Activated naive CD4-positive, alpha-beta T cell treated with anti-CD3 and anti-CD28 coated beads, Interleukin-2, amount 50 U/mL, for 16 hours (primary cell): Measurements from ENCODE around the gene PTOV1.

Source experiments
- DNase-seq: peaks from one replicate; pipeline ENCODE4 v3.0.0-alpha.2; 2020

PTOV1 gene

GRCh38 chr19:49877020-49877878 lies 26.3 kb downstream of the PTOV1 start, which contains the start of the genes AKT1S1 and TBC1D17:
AKT1S1 (minus strand) TSS chr19:49877355; CDS start chr19:49873295, 4,060 bp downstream.
TBC1D17 (plus strand) TSS chr19:49877702; CDS start chr19:49877724, 22 bp downstream.
- peak; percentile 96 for DNase-seq

GRCh38 chr19:49877879-49878743 lies 27.2 kb downstream of the PTOV1 start:
- DNase-seq, result peak; percentile 99

GRCh38 chr19:49878744-49879070 lies 27.7 kb downstream of the PTOV1 start:
- DNase-seq, result no peak

GRCh38 chr19:49879243-49879963 lies 28.4 kb downstream of the PTOV1 start:
- no peak for DNase-seq

GRCh38 chr19:49880162-49880869 lies 29.4 kb downstream of the PTOV1 start:
- DNase-seq, result no peak

GRCh38 chr19:49881186-49881585 lies 30.2 kb downstream of the PTOV1 start:
- no peak for DNase-seq

GRCh38 chr19:49881672-49882394 lies 30.9 kb downstream of the PTOV1 start:
- DNase-seq, result no peak

GRCh38 chr19:49882643-49883042 lies 31.7 kb downstream of the PTOV1 start:
- DNase-seq, result no peak

GRCh38 chr19:49883094-49883493 lies 32.1 kb downstream of the PTOV1 start:
- DNase-seq, result no peak

GRCh38 chr19:49884109-49884508 lies 33.1 kb downstream of the PTOV1 start:
- no peak for DNase-seq

- no peak for DNase-seq
Measured at GRCh38 chr19:49884760-49885159, 33.8 kb downstream of the PTOV1 start.

- DNase-seq, result no peak
Measured at GRCh38 chr19:49887037-49887664, 36.2 kb downstream of the PTOV1 start.

- DNase-seq, result no peak
Measured at GRCh38 chr19:49887665-49888509, 36.9 kb downstream of the PTOV1 start.

- no peak for DNase-seq
Measured at GRCh38 chr19:49888510-49888824, 37.5 kb downstream of the PTOV1 start.

- no peak for DNase-seq
Measured at GRCh38 chr19:49889038-49889686, 38.2 kb downstream of the PTOV1 start.

- DNase-seq, result peak; percentile 77
Measured at GRCh38 chr19:49889687-49890348, 38.9 kb downstream of the PTOV1 start.

- peak; percentile 70 for DNase-seq
Measured at GRCh38 chr19:49890349-49891311, 39.7 kb downstream of the PTOV1 start.

- no peak for DNase-seq
Measured at GRCh38 chr19:49891393-49891792, 40.4 kb downstream of the PTOV1 start.
